ENCODE results near the gene PRKAR1B.

GRCh38 chr7:574661-575395, 152.3 kb downstream of the PRKAR1B start:
- no peak for TF ChIP-seq CTCF (IDR thresholded peaks at IDR 0.05; ENCODE audit: low read length)
- no peak for TF ChIP-seq EZH2 (IDR thresholded peaks at IDR 0.05; ENCODE audit: borderline replicate concordance, low read length)

All from OCI-LY1 (cell line).